ENCODE measurements around the gene SPOCK1. TPM values are rescaled to one million over a fixed set of nuclear protein-coding genes. Genes with fewer than 3 reads are reported as not detected.
"Not testable (repeated sequence)": the region's sequence is repeated elsewhere in the genome, so short reads cannot be mapped to it uniquely, and the experiment has no call there.

The SPOCK1 gene
- total RNA-seq, 2 donors from 2014 or later = not detected

DNA sequence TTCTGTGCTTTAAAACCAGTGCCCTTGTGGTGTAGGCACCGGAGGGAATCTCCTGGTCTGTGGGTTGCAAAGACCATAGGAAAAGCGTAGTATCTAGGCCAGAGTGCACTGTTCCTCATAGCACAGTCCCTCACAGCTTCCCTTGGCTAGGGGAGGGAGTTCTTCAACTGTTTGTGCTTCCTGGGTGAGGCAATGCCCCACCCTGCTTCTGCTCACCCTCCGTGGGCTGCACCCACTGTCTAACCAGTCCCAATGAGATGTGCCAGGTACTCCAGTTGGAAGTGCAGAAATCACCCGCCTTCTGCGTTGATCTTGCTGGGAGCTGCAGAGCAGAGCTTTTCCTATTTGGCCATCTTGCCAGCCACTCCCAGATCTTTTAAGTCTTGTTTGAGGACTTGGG is 545.0 kb downstream of the SPOCK1 start:
- H3K27me3 Mint-ChIP-seq (ENCODE audit: low read depth); H3K27ac Mint-ChIP-seq: not testable (repeated sequence)

GRCh38 chr5:136953346-136954069 is 545.6 kb downstream of the SPOCK1 start:
- H3K9me3 Mint-ChIP-seq = peaks cover 11 to 16% of the 10 kb centered on the region in 2 donors
- H3K4me1 Mint-ChIP-seq (ENCODE audit: low read depth); ATAC-seq (replicated peaks in 1 of 2); H3K36me3 Mint-ChIP-seq (ENCODE audit: insufficient read depth in 2 of 2); H3K4me3 Mint-ChIP-seq; H3K27me3 Mint-ChIP-seq (ENCODE audit: low read depth); DNase-seq; H3K27ac Mint-ChIP-seq: not testable (repeated sequence)

More for the DNA sequence above, 545.0 kb downstream of the SPOCK1 start:
- not testable (repeated sequence) for H3K4me3 Mint-ChIP-seq; H3K4me1 Mint-ChIP-seq (ENCODE audit: low read depth); ATAC-seq (replicated peaks in 1 of 2); DNase-seq; H3K36me3 Mint-ChIP-seq (ENCODE audit: insufficient read depth in 2 of 2)
- peaks cover 11 to 12% of the 10 kb centered on the region in 2 donors for H3K9me3 Mint-ChIP-seq

- Mint-ChIP-seq H3K4me3 (no peak overlapping the region), H3K27ac (no peak overlapping the region), H3K9me3 (peaks cover 17 to 21% of the 10 kb centered on the region in 2 donors), H3K36me3 (ENCODE audit: insufficient read depth in 2 of 2) (peaks cover 5 to 8% of the 10 kb centered on the region in 2 donors), H3K4me1 (ENCODE audit: low read depth) (no peaks in the 10 kb centered on the region), H3K27me3 (ENCODE audit: low read depth) (no peaks in the 10 kb centered on the region)
- DNase-seq = no peak
- no peak for ATAC-seq (replicated peaks in 1 of 2)
Measured at GRCh38 chr5:136927571-136927970, 571.6 kb downstream of the SPOCK1 start.

DNA sequence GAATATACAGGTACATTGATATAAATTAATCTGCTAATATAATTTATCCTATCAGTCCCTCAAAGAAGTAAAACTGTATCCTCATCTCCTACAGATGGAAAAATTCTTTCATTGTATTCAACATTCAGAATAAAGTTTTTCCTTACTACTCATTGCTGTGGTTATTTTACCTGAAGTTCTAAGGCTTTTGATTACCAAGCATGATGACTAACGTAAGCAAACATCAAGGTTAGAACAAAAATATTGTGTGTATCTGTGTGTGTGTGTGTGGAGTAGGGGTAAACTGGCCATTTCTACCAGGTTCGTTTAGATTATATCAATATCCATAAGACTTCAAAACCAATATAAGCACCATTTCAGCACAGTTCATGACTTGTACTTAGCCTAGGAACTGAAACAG is 573.1 kb downstream of the SPOCK1 start:
- no peaks in the 10 kb centered on the region for H3K4me1 Mint-ChIP-seq (ENCODE audit: low read depth)
- no peak overlapping the region for H3K4me3 Mint-ChIP-seq
- H3K9me3 Mint-ChIP-seq = peaks cover 15 to 22% of the 10 kb centered on the region in 2 donors
- H3K36me3 Mint-ChIP-seq (ENCODE audit: insufficient read depth in 2 of 2) = peaks cover 3 to 5% of the 10 kb centered on the region in 2 donors
- no peak for ATAC-seq (replicated peaks in 1 of 2)
- DNase-seq = no peak
- H3K27ac Mint-ChIP-seq = no peak overlapping the region
- no peaks in the 10 kb centered on the region for H3K27me3 Mint-ChIP-seq (ENCODE audit: low read depth)

Other genes starting within 250 kb of the SPOCK1 start
- 1 to 10 TPM; 8.3 to 9.7 TPM for gene KLHL3, start 236.8 kb upstream of the SPOCK1 start, total RNA-seq

All from activated T-cell treated with anti-CD3 and anti-CD28 coated beads, Interleukin-2, amount 50 U/mL, for 72 hours (primary cell).